Measurements from ENCODE around the gene GALNTL6. TPM values are rescaled to one million over a fixed set of nuclear protein-coding genes. Genes with fewer than 3 reads are reported as not detected.

Gene GALNTL6
- total and polyA plus RNA-seq, 4 donors, result 6.1 to 25.4 (median 22.5) TPM

GRCh38 chr4:172068506-172068905 is 255.3 kb downstream of the GALNTL6 start:
- 48% methylated on average over 2 of the region's 3 CpGs for WGBS (ENCODE audit: insufficient coverage)
- no peaks in the 10 kb centered on the region for H3K36me3 ChIP-seq (ENCODE audit: control insufficient read depth, insufficient read depth, low read length)
- H3K27ac ChIP-seq (ENCODE audit: low read depth, low read length), result no peak overlapping the region
- no peak overlapping the region for H3K4me3 ChIP-seq (ENCODE audit: low read depth, low read length)
- no peak for DNase-seq (ENCODE audit: low read depth in 4 of 6, low spot score in 6 of 6)
- no peaks in the 10 kb centered on the region for H3K27me3 ChIP-seq (ENCODE audit: control insufficient read depth, insufficient read depth, low read length)
- H3K4me1 ChIP-seq (ENCODE audit: control insufficient read depth, insufficient read depth, low read length), result no peaks in the 10 kb centered on the region
- no peaks in the 10 kb centered on the region for H3K9me3 ChIP-seq (ENCODE audit: control insufficient read depth, insufficient read depth, low read length)

GRCh38 chr4:172073590-172073989 is 260.4 kb downstream of the GALNTL6 start:
- H3K4me1 ChIP-seq (ENCODE audit: control insufficient read depth, insufficient read depth, low read length), result no peaks in the 10 kb centered on the region
- H3K27ac ChIP-seq (ENCODE audit: low read depth, low read length), result no peak overlapping the region
- H3K4me3 ChIP-seq (ENCODE audit: low read depth, low read length), result no peak overlapping the region
- peak in 1 of 6 donors; percentile 55 for DNase-seq (ENCODE audit: low read depth in 4 of 6, low spot score in 6 of 6)
- no peaks in the 10 kb centered on the region for H3K27me3 ChIP-seq (ENCODE audit: control insufficient read depth, insufficient read depth, low read length)
- no peaks in the 10 kb centered on the region for H3K9me3 ChIP-seq (ENCODE audit: control insufficient read depth, insufficient read depth, low read length)
- H3K36me3 ChIP-seq (ENCODE audit: control insufficient read depth, insufficient read depth, low read length), result no peaks in the 10 kb centered on the region

- 100% methylated on average over 1 of the region's 1 CpG for WGBS (ENCODE audit: insufficient coverage)
- Histone ChIP-seq H3K27me3 (ENCODE audit: control insufficient read depth, insufficient read depth, low read length) (no peaks in the 10 kb centered on the region), H3K27ac (ENCODE audit: low read depth, low read length) (no peak overlapping the region), H3K36me3 (ENCODE audit: control insufficient read depth, insufficient read depth, low read length) (no peaks in the 10 kb centered on the region), H3K4me1 (ENCODE audit: control insufficient read depth, insufficient read depth, low read length) (no peaks in the 10 kb centered on the region), H3K4me3 (ENCODE audit: low read depth, low read length) (no peak overlapping the region), H3K9me3 (ENCODE audit: control insufficient read depth, insufficient read depth, low read length) (no peaks in the 10 kb centered on the region)
- no peak for DNase-seq (ENCODE audit: low read depth in 4 of 6, low spot score in 6 of 6)
Measured at GRCh38 chr4:172083272-172083671, 270.1 kb downstream of the GALNTL6 start.

GRCh38 chr4:172088556-172088955 is 275.4 kb downstream of the GALNTL6 start:
- no peak overlapping the region for H3K27ac ChIP-seq (ENCODE audit: low read depth, low read length)
- WGBS (ENCODE audit: insufficient coverage), result no CpG with 5 or more reads among the region's 2 CpGs
- H3K27me3 ChIP-seq (ENCODE audit: control insufficient read depth, insufficient read depth, low read length), result no peaks in the 10 kb centered on the region
- H3K4me1 ChIP-seq (ENCODE audit: control insufficient read depth, insufficient read depth, low read length), result no peaks in the 10 kb centered on the region
- no peak for DNase-seq (ENCODE audit: low read depth in 4 of 6, low spot score in 6 of 6)
- H3K4me3 ChIP-seq (ENCODE audit: low read depth, low read length), result no peak overlapping the region
- H3K36me3 ChIP-seq (ENCODE audit: control insufficient read depth, insufficient read depth, low read length), result no peaks in the 10 kb centered on the region
- H3K9me3 ChIP-seq (ENCODE audit: control insufficient read depth, insufficient read depth, low read length), result no peaks in the 10 kb centered on the region

GRCh38 chr4:172095161-172095560 is 282.0 kb downstream of the GALNTL6 start:
- no peak overlapping the region for H3K27ac ChIP-seq (ENCODE audit: low read depth, low read length)
- no peaks in the 10 kb centered on the region for H3K27me3 ChIP-seq (ENCODE audit: control insufficient read depth, insufficient read depth, low read length)
- H3K4me3 ChIP-seq (ENCODE audit: low read depth, low read length), result no peak overlapping the region
- no peaks in the 10 kb centered on the region for H3K4me1 ChIP-seq (ENCODE audit: control insufficient read depth, insufficient read depth, low read length)
- WGBS (ENCODE audit: insufficient coverage), result 46% methylated on average over 3 of the region's 4 CpGs
- no peaks in the 10 kb centered on the region for H3K36me3 ChIP-seq (ENCODE audit: control insufficient read depth, insufficient read depth, low read length)
- DNase-seq (ENCODE audit: low read depth in 4 of 6, low spot score in 6 of 6), result no peak
- no peaks in the 10 kb centered on the region for H3K9me3 ChIP-seq (ENCODE audit: control insufficient read depth, insufficient read depth, low read length)

- H3K4me1 ChIP-seq (ENCODE audit: control insufficient read depth, insufficient read depth, low read length), result no peaks in the 10 kb centered on the region
- no peaks in the 10 kb centered on the region for H3K27me3 ChIP-seq (ENCODE audit: control insufficient read depth, insufficient read depth, low read length)
- H3K9me3 ChIP-seq (ENCODE audit: control insufficient read depth, insufficient read depth, low read length), result no peaks in the 10 kb centered on the region
- no CpG with 5 or more reads among the region's 6 CpGs for WGBS (ENCODE audit: insufficient coverage)
- H3K36me3 ChIP-seq (ENCODE audit: control insufficient read depth, insufficient read depth, low read length), result no peaks in the 10 kb centered on the region
- no peak overlapping the region for H3K27ac ChIP-seq (ENCODE audit: low read depth, low read length)
- DNase-seq (ENCODE audit: low read depth in 4 of 6, low spot score in 6 of 6), result peak in 1 of 6 donors; percentile 69
- no peak overlapping the region for H3K4me3 ChIP-seq (ENCODE audit: low read depth, low read length)
Measured at GRCh38 chr4:172096786-172097185, 283.6 kb downstream of the GALNTL6 start.

- 43% methylated on average over 1 of the region's 2 CpGs for WGBS (ENCODE audit: insufficient coverage)
- no peak for DNase-seq (ENCODE audit: low read depth in 4 of 6, low spot score in 6 of 6)
- no peaks in the 10 kb centered on the region for H3K27me3 ChIP-seq (ENCODE audit: control insufficient read depth, insufficient read depth, low read length)
- no peaks in the 10 kb centered on the region for H3K4me1 ChIP-seq (ENCODE audit: control insufficient read depth, insufficient read depth, low read length)
- no peak overlapping the region for H3K4me3 ChIP-seq (ENCODE audit: low read depth, low read length)
- H3K36me3 ChIP-seq (ENCODE audit: control insufficient read depth, insufficient read depth, low read length), result no peaks in the 10 kb centered on the region
- no peaks in the 10 kb centered on the region for H3K9me3 ChIP-seq (ENCODE audit: control insufficient read depth, insufficient read depth, low read length)
- no peak overlapping the region for H3K27ac ChIP-seq (ENCODE audit: low read depth, low read length)
Measured at GRCh38 chr4:172099376-172099775, 286.2 kb downstream of the GALNTL6 start.

- no peak overlapping the region for H3K27ac ChIP-seq (ENCODE audit: low read depth, low read length)
- H3K4me3 ChIP-seq (ENCODE audit: low read depth, low read length), result no peak overlapping the region
- peaks cover 2% of the 10 kb centered on the region for H3K9me3 ChIP-seq (ENCODE audit: control insufficient read depth, insufficient read depth, low read length)
- H3K27me3 ChIP-seq (ENCODE audit: control insufficient read depth, insufficient read depth, low read length), result no peaks in the 10 kb centered on the region
- no peaks in the 10 kb centered on the region for H3K36me3 ChIP-seq (ENCODE audit: control insufficient read depth, insufficient read depth, low read length)
- H3K4me1 ChIP-seq (ENCODE audit: control insufficient read depth, insufficient read depth, low read length), result no peaks in the 10 kb centered on the region
- DNase-seq (ENCODE audit: low read depth in 4 of 6, low spot score in 6 of 6), result no peak
- WGBS (ENCODE audit: insufficient coverage), result 93% methylated on average over 1 of the region's 1 CpG
Measured at GRCh38 chr4:172103456-172103855, 290.3 kb downstream of the GALNTL6 start.

GRCh38 chr4:172104539-172104938 is 291.3 kb downstream of the GALNTL6 start:
- no peak overlapping the region for H3K4me3 ChIP-seq (ENCODE audit: low read depth, low read length)
- WGBS (ENCODE audit: insufficient coverage), result no CpG with 5 or more reads among the region's 2 CpGs
- no peaks in the 10 kb centered on the region for H3K27me3 ChIP-seq (ENCODE audit: control insufficient read depth, insufficient read depth, low read length)
- no peak overlapping the region for H3K27ac ChIP-seq (ENCODE audit: low read depth, low read length)
- peaks cover 2% of the 10 kb centered on the region for H3K9me3 ChIP-seq (ENCODE audit: control insufficient read depth, insufficient read depth, low read length)
- no peaks in the 10 kb centered on the region for H3K36me3 ChIP-seq (ENCODE audit: control insufficient read depth, insufficient read depth, low read length)
- H3K4me1 ChIP-seq (ENCODE audit: control insufficient read depth, insufficient read depth, low read length), result no peaks in the 10 kb centered on the region
- DNase-seq (ENCODE audit: low read depth in 4 of 6, low spot score in 6 of 6), result no peak

GRCh38 chr4:172105918-172106317 is 292.7 kb downstream of the GALNTL6 start:
- no peaks in the 10 kb centered on the region for H3K4me1 ChIP-seq (ENCODE audit: control insufficient read depth, insufficient read depth, low read length)
- H3K9me3 ChIP-seq (ENCODE audit: control insufficient read depth, insufficient read depth, low read length), result peaks cover 2% of the 10 kb centered on the region
- no peak overlapping the region for H3K4me3 ChIP-seq (ENCODE audit: low read depth, low read length)
- H3K27me3 ChIP-seq (ENCODE audit: control insufficient read depth, insufficient read depth, low read length), result no peaks in the 10 kb centered on the region
- no peaks in the 10 kb centered on the region for H3K36me3 ChIP-seq (ENCODE audit: control insufficient read depth, insufficient read depth, low read length)
- WGBS (ENCODE audit: insufficient coverage), result no CpG with 5 or more reads among the region's 1 CpG
- no peak overlapping the region for H3K27ac ChIP-seq (ENCODE audit: low read depth, low read length)
- no peak for DNase-seq (ENCODE audit: low read depth in 4 of 6, low spot score in 6 of 6)
